Raji (cell line): ENCODE results near the gene IGF2.

Experiments used
- POLR2A ChIP-seq: IDR thresholded peaks from 2 replicates; pipeline ENCODE4 v1.6.1; 2011; ENCODE audit warnings: low read depth, low read length, control low read depth; ENCODE audit not compliant: insufficient read depth

Gene IGF2

GRCh38 chr11:2099516-2100349 lies 39.5 kb downstream of the IGF2 start:
- no peak for TF ChIP-seq POLR2A

DNA sequence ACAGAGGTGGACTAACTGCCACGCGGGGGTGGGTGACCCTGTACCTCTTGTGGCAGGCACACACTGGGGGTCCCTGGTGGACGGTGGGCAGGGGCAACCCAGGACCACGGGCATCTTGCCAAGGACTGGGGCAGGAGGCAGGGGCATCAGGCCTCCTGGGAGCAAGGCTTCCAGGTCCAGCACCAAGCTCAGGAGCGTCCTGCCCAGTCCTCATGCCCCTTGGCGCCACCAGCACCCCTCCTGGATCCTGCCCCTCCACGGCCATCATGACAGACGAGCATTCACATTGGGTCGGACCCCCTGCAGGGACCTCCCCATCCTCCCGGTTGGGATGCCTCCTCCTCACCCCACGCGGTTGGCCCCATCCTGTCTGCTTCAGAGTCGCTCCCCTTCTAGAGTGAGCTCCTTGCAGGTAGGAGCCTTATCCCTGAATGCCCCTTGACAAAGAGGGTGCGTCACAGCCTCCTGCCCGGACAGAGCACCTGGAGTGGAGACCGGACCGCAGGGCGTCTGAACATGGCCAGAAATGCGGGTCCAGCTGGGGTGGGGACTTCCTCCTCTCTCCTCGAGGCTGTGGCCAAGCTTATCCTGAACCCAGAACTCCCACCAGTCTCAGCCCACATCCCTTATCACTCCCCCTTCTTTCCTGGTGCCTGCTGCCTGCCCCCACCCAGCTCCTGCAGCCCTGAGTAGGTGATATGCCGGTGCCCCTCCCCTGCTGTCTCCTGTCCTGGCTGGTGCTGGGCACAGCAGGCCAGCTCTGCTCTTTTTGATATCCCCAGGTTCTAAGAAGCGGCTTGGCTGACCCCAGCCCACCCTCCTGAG lies 40.3 kb downstream of the IGF2 start:
- TF ChIP-seq POLR2A, result no peak

GRCh38 chr11:2097998-2098690 lies 41.0 kb downstream of the IGF2 start:
- TF ChIP-seq POLR2A, result no peak

DNA sequence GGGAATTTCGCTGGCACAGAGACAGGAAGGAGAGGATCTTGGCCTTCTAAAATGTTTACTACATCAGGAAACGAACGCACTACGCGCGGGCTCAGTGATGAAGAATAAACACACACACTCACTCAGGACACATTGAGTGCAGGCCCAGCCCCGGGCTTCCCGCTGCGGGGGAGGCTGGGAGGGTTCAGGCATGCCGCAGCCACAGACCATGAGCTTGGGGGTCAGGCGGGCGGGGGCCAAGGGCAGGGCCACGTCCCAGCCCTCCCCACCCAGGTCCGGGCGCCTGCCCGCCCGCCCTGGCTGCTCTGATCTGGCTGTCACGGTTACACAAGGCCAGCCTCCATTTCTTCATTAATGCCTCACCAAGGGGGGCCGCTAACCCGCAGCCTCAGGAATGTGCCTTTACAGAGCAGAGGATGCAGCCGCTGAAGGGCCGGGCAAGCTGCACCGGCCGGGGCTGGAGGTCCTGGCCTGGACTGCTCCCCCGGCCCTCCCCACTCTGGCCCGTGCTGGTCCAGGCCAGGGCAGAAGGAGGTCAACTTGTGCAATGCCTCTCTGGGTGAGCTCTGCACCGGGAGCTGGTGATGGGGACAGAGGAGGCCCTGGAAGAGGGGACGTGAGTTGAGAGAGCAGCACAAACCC lies 41.7 kb downstream of the IGF2 start:
- TF ChIP-seq POLR2A, result no peak

- TF ChIP-seq POLR2A, result no peak
Measured at GRCh38 chr11:2096919-2097301, 42.3 kb downstream of the IGF2 start.

GRCh38 chr11:2096011-2096918 lies 42.9 kb downstream of the IGF2 start:
- no peak for TF ChIP-seq POLR2A

GRCh38 chr11:2095542-2095941 lies 43.6 kb downstream of the IGF2 start:
- no peak for TF ChIP-seq POLR2A

- TF ChIP-seq POLR2A, result no peak
Measured at GRCh38 chr11:2095198-2095520, 44.0 kb downstream of the IGF2 start.

GRCh38 chr11:2094354-2095197 lies 44.6 kb downstream of the IGF2 start:
- no peak for TF ChIP-seq POLR2A

- no peak for TF ChIP-seq POLR2A
Measured at GRCh38 chr11:2093575-2094353, 45.4 kb downstream of the IGF2 start.

DNA sequence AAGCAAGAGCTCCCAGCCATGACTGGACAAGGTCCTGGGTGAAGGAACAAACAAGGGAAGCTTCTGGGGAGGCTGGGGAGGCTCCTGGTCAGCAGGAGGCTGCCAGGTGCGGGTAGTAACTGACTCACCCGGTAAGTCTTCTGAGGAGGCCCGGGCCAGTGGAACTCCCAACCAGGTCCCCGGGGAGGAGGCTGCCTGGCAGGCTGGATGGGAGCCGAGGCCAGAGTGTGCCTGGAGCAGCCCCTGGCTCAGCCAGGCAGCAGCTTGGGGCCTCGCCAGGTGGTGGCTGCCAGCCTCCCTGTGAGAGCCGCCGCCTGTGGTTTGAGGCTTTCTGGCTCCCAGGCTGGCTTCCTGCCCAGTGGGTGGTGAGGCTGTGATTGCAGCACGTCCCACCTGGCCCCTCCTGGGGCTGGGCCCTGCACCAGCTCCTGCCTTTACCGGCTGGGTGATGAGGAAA lies 46.2 kb downstream of the IGF2 start:
- no peak for TF ChIP-seq POLR2A

GRCh38 chr11:2092464-2092910 lies 46.7 kb downstream of the IGF2 start:
- TF ChIP-seq POLR2A, result no peak
